HepG2 (cell line): ENCODE data around the gene TMEM97. TPM values are rescaled to one million over a fixed set of nuclear protein-coding genes. Genes with fewer than 3 reads are reported as not detected.

Experiments used
- ATAC-seq: fragments of 200-7000 bp; cut with Tn5 transposase; 3 replicates; pipeline ENCODE4 v1.9.1; 2020; ENCODE audit warnings: mild to moderate bottlenecking, moderate library complexity
- BruUV-seq: library from RNA; stranded (reverse); fragments of 400-500 nt; replicated peaks from 2 replicates; lab custom pipeline; 2021; lab: Mats Ljungman, UMichigan
- CTCF ChIA-PET: fragments of 300-600 bp; formaldehyde crosslinking; extraction: SDS; loops from one replicate; lab custom pipeline; 2021; ENCODE audit warnings: low total read pairs, inconsistent platforms, low intra/inter-chr PET ratio; lab: Yijun Ruan, JAX
- POLR2A ChIA-PET: fragments of 350-600 bp; sonication (Branson Sonifier 250); formaldehyde crosslinking; loops from one replicate; lab custom pipeline; 2020; ENCODE audit warnings: antibody characterized with exemption, inconsistent platforms; lab: Yijun Ruan, JAX
- DNase-seq: peaks from one replicate; pipeline ENCODE4 v3.0.0-alpha.2; 2015; ENCODE audit warnings: low spot score
- FAIRE-seq: peaks from 3 replicates; lab custom pipeline; 2011; peaks lifted over from hg19 to GRCh38; lab: Jason Lieb, UNC
- H2AFZ ChIP-seq: one replicate; pipeline ENCODE4 v1.6.1; 2011; ENCODE audit warnings: low read length, inconsistent platforms
- H3K27ac ChIP-seq: fragments of 300-600 bp; 3 replicates; pipeline ENCODE4 v1.8.0; 2011; ENCODE audit warnings: mixed run types, mild to moderate bottlenecking, mixed read lengths, low read length, inconsistent platforms; ENCODE audit not compliant: insufficient read depth; ENCODE audit errors: extremely low read length
- H3K27me3 ChIP-seq, 2 experiments: fragments of 200-600 bp in 1 of 2; 2 replicates in 1 of 2; 3 replicates in 1 of 2; pipeline versions ENCODE4 v1.6.0 to v1.8.0; 2011; ENCODE audit warnings: low read length in 2 of 2, mild to moderate bottlenecking in 2 of 2, moderate library complexity in 2 of 2, inconsistent platforms in 1 of 2; ENCODE audit not compliant: insufficient read depth in 2 of 2, control insufficient read depth in 1 of 2
- H3K36me3 ChIP-seq, 2 experiments: fragments of 200-600 bp in 1 of 2; replicated peaks in 1 of 2; 2 replicates in 1 of 2; 3 replicates in 1 of 2; pipeline versions ENCODE4 v1.5.1 to v1.8.0; 2011; ENCODE audit warnings: low read length in 2 of 2, inconsistent platforms in 1 of 2; ENCODE audit not compliant: insufficient read depth in 2 of 2, control insufficient read depth in 1 of 2
- H3K4me1 ChIP-seq: 2 replicates; pipeline ENCODE4 v1.5.1; 2012; ENCODE audit warnings: low read length, inconsistent platforms; ENCODE audit not compliant: insufficient read depth
- H3K4me2 ChIP-seq: 2 replicates; pipeline ENCODE4 v1.6.0; 2011; ENCODE audit warnings: low read depth, low read length, inconsistent platforms
- H3K4me3 ChIP-seq, 3 experiments: fragments of 200-600 bp in 1 of 3; sonication (generic), shearing (Covaris generic) in 1 of 3; replicated peaks in 1 of 3; 2 replicates each; pipeline ENCODE4 v1.5.1; 2011 to 2016; ENCODE audit warnings: low read length in 3 of 3, inconsistent platforms in 2 of 3, low read depth in 2 of 3, mild to moderate bottlenecking in 2 of 3, control low read depth in 1 of 3, mixed read lengths in 1 of 3; ENCODE audit not compliant: insufficient read depth in 1 of 3
- H3K79me2 ChIP-seq: one replicate; pipeline ENCODE4 v1.6.1; 2011; ENCODE audit warnings: low read length, inconsistent platforms; ENCODE audit not compliant: insufficient read depth
- H3K9ac ChIP-seq: 2 replicates; pipeline ENCODE4 v1.6.0; 2011; ENCODE audit warnings: mild to moderate bottlenecking, low read depth, low read length, inconsistent platforms; ENCODE audit not compliant: insufficient read depth
- H3K9me3 ChIP-seq: 2 replicates; pipeline ENCODE4 v1.5.1; 2012; ENCODE audit warnings: mild to moderate bottlenecking, low read length
- H4K20me1 ChIP-seq: 2 replicates; pipeline ENCODE4 v1.6.0; 2011; ENCODE audit warnings: inconsistent platforms, mild to moderate bottlenecking, low read length, moderate library complexity; ENCODE audit not compliant: insufficient read depth
- BCL6 ChIP-seq: IDR thresholded peaks from 2 replicates; pipeline ENCODE4 v1.6.1; 2016; ENCODE audit warnings: missing genetic modification reagents, missing compliant biosample characterization
- FOXK1 ChIP-seq: sonication (generic); formaldehyde crosslinking; IDR thresholded peaks from 2 replicates; pipeline ENCODE4 v1.4.0; 2020; ENCODE audit warnings: low read depth, missing genetic modification reagents, borderline replicate concordance
- NR2F1 ChIP-seq, 2 experiments: fragments of 450-650 bp in 1 of 2; formaldehyde crosslinking in 1 of 2; IDR thresholded peaks; 2 replicates each; pipeline versions ENCODE4 v1.5.0 to v1.6.1; 2016 to 2020; ENCODE audit warnings: mild to moderate bottlenecking in 1 of 2, missing compliant biosample characterization in 1 of 2, missing genetic modification reagents in 1 of 2, moderate library complexity in 1 of 2
- PBX2 ChIP-seq: IDR thresholded peaks from 2 replicates; pipeline ENCODE4 v1.6.1; 2016; ENCODE audit warnings: control low read depth
- PRPF4 ChIP-seq: fragments of 200-400 bp; formaldehyde crosslinking; IDR thresholded peaks from 2 replicates; pipeline ENCODE4 v1.6.1; 2016; ENCODE audit warnings: low read length, low read depth; ENCODE audit not compliant: poor library complexity, severe bottlenecking
- SP1 ChIP-seq, 2 experiments: fragments of 450-650 bp in 1 of 2; sonication (generic) in 1 of 2; formaldehyde crosslinking in 1 of 2; IDR thresholded peaks; 2 replicates each; pipeline versions ENCODE4 v1.4.0 to v1.6.1; 2016 to 2020; ENCODE audit warnings: missing genetic modification reagents in 1 of 2
- TEAD3 ChIP-seq: optimal IDR thresholded peaks from 2 replicates; pipeline ENCODE3; 2016; ENCODE audit warnings: borderline replicate concordance
- WIZ ChIP-seq: sonication (generic); formaldehyde crosslinking; IDR thresholded peaks from 2 replicates; pipeline ENCODE4 v1.5.1; 2020; ENCODE audit warnings: mild to moderate bottlenecking, missing genetic modification reagents
- ZBTB14 ChIP-seq: sonication (generic); formaldehyde crosslinking; IDR thresholded peaks from 2 replicates; pipeline ENCODE4 v1.4.0; 2020; ENCODE audit warnings: missing genetic modification reagents
- ZNF407 ChIP-seq: sonication (generic); formaldehyde crosslinking; IDR thresholded peaks from one replicate; pipeline ENCODE4 v1.5.1; 2020; ENCODE audit warnings: mild to moderate bottlenecking, missing genetic modification reagents; ENCODE audit errors: not compliant biosample characterization
- ZNF44 ChIP-seq: sonication (generic); formaldehyde crosslinking; IDR thresholded peaks from 2 replicates; pipeline ENCODE4 v1.5.1; 2020; ENCODE audit warnings: mild to moderate bottlenecking, missing genetic modification reagents
- ZNF451 ChIP-seq: sonication (generic); formaldehyde crosslinking; IDR thresholded peaks from 2 replicates; pipeline ENCODE4 v1.5.0; 2020; ENCODE audit warnings: mild to moderate bottlenecking, missing genetic modification reagents
- ZSCAN9 ChIP-seq: IDR thresholded peaks from 2 replicates; pipeline ENCODE4 v1.6.1; 2016; ENCODE audit warnings: borderline replicate concordance
- WGBS: methylation state at CpG from one replicate; pipeline ENCODE4 v1.1.6; 2017; ENCODE audit warnings: low lambda C conversion rate; 5-methylcytosine and 5-hydroxymethylcytosine counted together
- in situ Hi-C: cut with HindIII; loops from 2 replicates; pipeline ENCODE4 v1.10.0; 2017; ENCODE audit warnings: low pct_unique_long_range_greater_than_20kb; ENCODE audit not compliant: extremely low pct_ligation_motif_present
- intact Hi-C: fragments of 100-400 bp; cut with micrococcal nuclease; formaldehyde crosslinking; loops from one replicate; pipeline ENCODE4 v1.10.0; 2022; ENCODE audit not compliant: unreplicated experiment
- polyA plus RNA-seq, 8 experiments: library from polyadenylated mRNA; depleted of rRNA in 3 of 8; stranded (reverse) in 7 of 8; unstranded in 1 of 8; fragments of >200 nt; fragmentation: Illumina TruSeq in 4 of 8; extraction: Trizol in 4 of 8; gene quantifications; 2 replicates each; pipeline versions ENCODE4 v1.2.1 to v1.2.3, GENCODE V29; 2011 to 2016; ENCODE audit warnings: low read depth in 4 of 8, missing spikeins in 1 of 8, mixed read lengths in 1 of 8; ENCODE audit not compliant: insufficient read depth in 1 of 8
- total RNA-seq, 5 experiments: library from RNA; depleted of rRNA; stranded (reverse); fragments of >200 nt; fragmentation: Illumina TruSeq; extraction: Trizol; gene quantifications; 2 replicates each; pipeline ENCODE4 v1.2.3, GENCODE V29; 2016; ENCODE audit warnings: low read depth in 1 of 5

TMEM97 gene
- total and polyA plus RNA-seq, 2 of the 13 experiments (the other 11 are each of a cell fraction or from before 2014, with no cell fraction given) = 69.6 to 137 TPM

- Histone ChIP-seq H3K36me3 (peaks cover 17 to 54% of the 10 kb centered on the region in 2 experiments), H3K27ac (peak overlapping the region; percentile 6), H3K9me3 (no peaks in the 10 kb centered on the region), H3K27me3 (no peaks in the 10 kb centered on the region), H3K79me2 (peaks cover 42% of the 10 kb centered on the region), H3K4me1 (peaks cover 59% of the 10 kb centered on the region), H2AFZ (no peak overlapping the region), H4K20me1 (no peaks in the 10 kb centered on the region), H3K9ac (no peak overlapping the region), H3K4me3 (no peak overlapping the region), H3K4me2 (no peak overlapping the region)
- FAIRE-seq (peak; percentile 8), ATAC-seq (no peak), DNase-seq (no peak)
- 77% methylated on average over 4 of the region's 4 CpGs for WGBS
- POLR2A ChIA-PET = interaction anchor here (0.5 kb wide), 1 partner anchor 286 kb away, joined by 3 read pairs; the partner anchor contains the start of gene NLK
- CTCF ChIA-PET = no interaction called here
- BruUV-seq = no TSS peak
- in situ Hi-C loops (no loop called here), intact Hi-C loops (no loop called here)
- TF ChIP-seq PRPF4 (no peak), ZBTB14 (CRISPR knock-in tag) (no peak), ZNF44 (CRISPR knock-in tag) (no peak), TEAD3 (peak; percentile 72), BCL6 (CRISPR knock-in tag) (no peak), ZSCAN9 (CRISPR knock-in tag) (no peak), FOXK1 (CRISPR knock-in tag) (no peak), ZNF407 (no peak), WIZ (CRISPR knock-in tag) (no peak), SP1 (IDR thresholded peaks at IDR 0.05) (no peak), SP1 (CRISPR knock-in tag; IDR thresholded peaks at IDR 0.05) (no peak), ZNF451 (CRISPR knock-in tag) (no peak), PBX2 (CRISPR knock-in tag) (no peak), NR2F1 (CRISPR knock-in tag; IDR thresholded peaks at IDR 0.05) (peak in 1 of 2 experiments; percentile 33; a peak in 1 of 4 replicates)
Observed at GRCh38 chr17:28328325-28328724, 9.3 kb downstream of the TMEM97 start.
